Erythroblast (primary cell): ENCODE data around the gene CCNT1.

Source experiments
- GATA1 ChIP-seq: IDR thresholded peaks from 2 replicates; pipeline ENCODE4 v1.6.1; 2011; ENCODE audit warnings: low read depth, mild to moderate bottlenecking, control low read depth, low read length, moderate library complexity
- POLR2A ChIP-seq: IDR thresholded peaks from 2 replicates; pipeline ENCODE4 v1.6.1; 2011; ENCODE audit warnings: mild to moderate bottlenecking, low read length

DNA sequence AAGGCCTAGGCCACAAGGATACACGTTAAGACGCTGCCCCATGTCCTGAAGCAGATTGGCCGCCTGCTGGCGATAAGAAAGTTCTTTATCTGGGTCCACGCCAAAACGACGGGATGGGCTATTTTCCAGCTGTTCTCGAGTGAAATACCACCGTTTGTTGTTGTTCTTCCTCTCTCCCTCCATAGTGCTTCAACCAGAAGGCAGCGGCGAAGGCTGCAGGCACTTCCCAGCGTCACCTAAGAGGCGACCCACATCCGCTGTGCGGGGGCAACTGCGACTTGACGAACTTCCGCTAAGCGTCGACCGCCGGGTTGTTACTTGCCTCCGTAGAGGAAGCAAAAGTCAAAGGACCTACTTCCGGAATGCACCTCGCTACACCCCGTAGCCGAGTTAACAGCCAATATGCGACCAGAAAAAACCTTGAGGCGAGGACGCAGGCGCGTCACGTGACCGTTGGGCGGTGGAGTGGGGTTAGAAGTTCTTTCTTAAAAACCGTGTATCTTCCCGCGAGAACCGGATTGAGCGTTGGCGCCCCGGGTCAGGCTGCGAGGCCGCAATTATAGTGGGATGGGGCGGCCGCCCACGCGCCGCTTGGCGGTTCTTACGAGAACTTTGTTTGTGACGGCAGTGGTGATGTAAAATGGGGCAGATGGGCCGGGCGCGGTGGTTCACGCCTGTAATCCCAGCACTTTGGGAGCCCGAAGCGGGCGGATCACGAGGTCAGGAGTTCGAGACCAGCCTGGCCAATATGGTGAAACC lies at the start of gene CCNT1:
- TF ChIP-seq POLR2A (peak; percentile 96), GATA1 (no peak)
